Thoracic aorta (tissue), 2 donors: ENCODE measurements around the gene PSMB1. TPM values are rescaled to one million over a fixed set of nuclear protein-coding genes. Genes with fewer than 3 reads are reported as not detected.

Experiments
- ATAC-seq: fragments of 150-250 bp; one replicate; pipeline ENCODE4 v1.8.0; 2017; ENCODE audit warnings: low read depth; ENCODE audit not compliant: insufficient number of reproducible peaks, low FRiP score
- DNase-seq: peaks from one replicate; pipeline ENCODE4 v3.0.0-alpha.2; 2020; ENCODE audit warnings: low spot score
- H3K27ac ChIP-seq, 2 donors: fragments of 200-600 bp; sonication (generic); 1 replicate in 1 of 2; 2 replicates in 1 of 2; pipeline ENCODE4 v1.5.1; 2016; ENCODE audit warnings: mild to moderate bottlenecking in 2 of 2, moderate library complexity in 2 of 2
- H3K27me3 ChIP-seq: fragments of 200-600 bp; sonication (generic); replicated peaks from 2 replicates; pipeline ENCODE4 v1.6.0; 2016; ENCODE audit warnings: mild to moderate bottlenecking; ENCODE audit not compliant: insufficient read depth
- H3K36me3 ChIP-seq: fragments of 200-600 bp; sonication (generic); one replicate; pipeline ENCODE4 v1.5.1; 2016
- H3K4me1 ChIP-seq, 2 donors: fragments of 200-600 bp; sonication (generic); 1 replicate in 1 of 2; 2 replicates in 1 of 2; pipeline versions ENCODE4 v1.5.1 to v1.6.0; 2016; ENCODE audit warnings: low read depth in 2 of 2, mild to moderate bottlenecking in 1 of 2; ENCODE audit not compliant: control insufficient read depth in 1 of 2
- H3K4me3 ChIP-seq: fragments of 200-600 bp; sonication (generic); 2 replicates; pipeline ENCODE4 v1.5.1; 2016; ENCODE audit warnings: mild to moderate bottlenecking
- H3K9me3 ChIP-seq: fragments of 200-600 bp; sonication (generic); 2 replicates; pipeline ENCODE4 v1.5.1; 2016
- CTCF ChIP-seq: fragments of 200-600 bp; sonication (generic); IDR thresholded peaks from one replicate; pipeline ENCODE4 v1.5.1; 2019; ENCODE audit warnings: antibody characterized with exemption
- total RNA-seq, 2 donors: library from RNA; depleted of rRNA; stranded (reverse); fragments of >200 nt; gene quantifications; one replicate each; pipeline versions ENCODE4 v1.1.0 to v1.2.3, GENCODE V29; 2016

Gene PSMB1
- total RNA-seq: 100 to 1,000 TPM; 143 to 159 TPM

- no peaks in the 10 kb centered on the region for H3K27me3 ChIP-seq
- peaks cover 6% of the 10 kb centered on the region for H3K36me3 ChIP-seq
- TF ChIP-seq CTCF: no peak
- peaks cover 27 to 50% of the 10 kb centered on the region in 2 donors for H3K4me1 ChIP-seq
- peak within 1 kb of the TSS; percentile 88 to 93 for H3K27ac ChIP-seq
- peak; percentile 91 for DNase-seq
- no peaks in the 10 kb centered on the region for H3K9me3 ChIP-seq
- ATAC-seq: peak; percentile 90
- peak within 1 kb of the TSS; percentile 94 for H3K4me3 ChIP-seq
Measured at GRCh38 chr6:170552765-170553533, at the start of gene PSMB1. PSMB1 (minus strand) TSS chr6:170553307; CDS start chr6:170553242, 65 bp downstream.

GRCh38 chr6:170597278-170597677, 44.2 kb upstream of the PSMB1 start:
- no peak for TF ChIP-seq CTCF
- no peaks in the 10 kb centered on the region for H3K27me3 ChIP-seq
- DNase-seq: no peak
- H3K4me1 ChIP-seq: no peaks in the 10 kb centered on the region
- no peak overlapping the region for H3K4me3 ChIP-seq
- no peaks in the 10 kb centered on the region for H3K36me3 ChIP-seq
- no peak for ATAC-seq
- no peaks in the 10 kb centered on the region for H3K9me3 ChIP-seq
- no peak overlapping the region for H3K27ac ChIP-seq

- no peaks in the 10 kb centered on the region for H3K4me1 ChIP-seq
- TF ChIP-seq CTCF: no peak
- H3K36me3 ChIP-seq: no peaks in the 10 kb centered on the region
- no peak for DNase-seq
- no peak overlapping the region for H3K4me3 ChIP-seq
- no peaks in the 10 kb centered on the region for H3K27me3 ChIP-seq
- ATAC-seq: no peak
- H3K27ac ChIP-seq: no peak overlapping the region
- no peaks in the 10 kb centered on the region for H3K9me3 ChIP-seq
Measured at GRCh38 chr6:170596426-170596825, 43.3 kb upstream of the PSMB1 start.

GRCh38 chr6:170590725-170591124, 37.6 kb upstream of the PSMB1 start:
- TF ChIP-seq CTCF: no peak
- ATAC-seq: no peak

GRCh38 chr6:170584954-170585498, 31.9 kb upstream of the PSMB1 start:
- H3K4me1 ChIP-seq: peaks cover 4 to 18% of the 10 kb centered on the region in 2 donors
- peak overlapping the region; percentile 87 to 92 for H3K27ac ChIP-seq
- no peaks in the 10 kb centered on the region for H3K9me3 ChIP-seq
- no peak for TF ChIP-seq CTCF
- ATAC-seq (no peak), DNase-seq (no peak)
- H3K27me3 ChIP-seq: no peaks in the 10 kb centered on the region
- peaks cover 11% of the 10 kb centered on the region for H3K36me3 ChIP-seq
- H3K4me3 ChIP-seq: peak overlapping the region; percentile 81

More at GRCh38 chr6:170590725-170591124, 37.6 kb upstream of the PSMB1 start:
- H3K4me1 ChIP-seq: no peaks in the 10 kb centered on the region
- H3K27ac ChIP-seq: no peak overlapping the region
- no peaks in the 10 kb centered on the region for H3K36me3 ChIP-seq
- H3K9me3 ChIP-seq: no peaks in the 10 kb centered on the region
- no peak for DNase-seq
- H3K27me3 ChIP-seq: no peaks in the 10 kb centered on the region
- H3K4me3 ChIP-seq: no peak overlapping the region
